AG09309 (cell line): Measurements from ENCODE around the gene ABCA13.

ENCODE experiments used
- DNase-seq: peaks from one replicate; pipeline ENCODE4 v3.0.0-alpha.2; 2010; ENCODE audit warnings: low read depth
- H3K4me3 ChIP-seq: 2 replicates; pipeline ENCODE4 v1.5.1; 2011; ENCODE audit warnings: mild to moderate bottlenecking, low read depth, low read length, moderate library complexity; ENCODE audit not compliant: control insufficient read depth
- CTCF ChIP-seq: IDR thresholded peaks from 2 replicates; pipeline ENCODE4 v1.5.1; 2011; ENCODE audit warnings: mild to moderate bottlenecking, low read depth, low read length, inconsistent platforms; ENCODE audit not compliant: insufficient read depth, control insufficient read depth; ENCODE audit errors: missing control alignments

The ABCA13 gene

GRCh38 chr7:48262606-48263310, 91.5 kb downstream of the ABCA13 start:
- H3K4me3 ChIP-seq, result no peak overlapping the region
- DNase-seq, result no peak
- TF ChIP-seq CTCF, result no peak

- no peak overlapping the region for H3K4me3 ChIP-seq
- no peak for TF ChIP-seq CTCF
- no peak for DNase-seq
These were observed 92.0 kb downstream of the ABCA13 start for GRCh38 chr7:48263311-48263650.

- TF ChIP-seq CTCF, result no peak
- no peak overlapping the region for H3K4me3 ChIP-seq
- no peak for DNase-seq
These were observed 97.8 kb downstream of the ABCA13 start for GRCh38 chr7:48269066-48269465.

- no peak for DNase-seq
- H3K4me3 ChIP-seq, result no peak overlapping the region
- no peak for TF ChIP-seq CTCF
These were observed 103.4 kb downstream of the ABCA13 start for GRCh38 chr7:48274662-48275061.

GRCh38 chr7:48279420-48279819, 108.2 kb downstream of the ABCA13 start:
- TF ChIP-seq CTCF, result no peak
- no peak overlapping the region for H3K4me3 ChIP-seq
- no peak for DNase-seq

- no peak for DNase-seq
- TF ChIP-seq CTCF, result no peak
These were observed 108.8 kb downstream of the ABCA13 start for GRCh38 chr7:48280100-48280499.

More at GRCh38 chr7:48280100-48280499, 108.8 kb downstream of the ABCA13 start:
- H3K4me3 ChIP-seq, result no peak overlapping the region
